Measurements from ENCODE around the gene SNRPA1. TPM values are rescaled to one million over a fixed set of nuclear protein-coding genes. Genes with fewer than 3 reads are reported as not detected.

SNRPA1 gene
- total RNA-seq, 1 donor from 2014 or later: 79.5 TPM

- Histone ChIP-seq H2AFZ (ENCODE audit: low read depth, low read length) (no peak overlapping the region), H3K4me1 (ENCODE audit: insufficient read depth, low read length) (no peaks in the 10 kb centered on the region), H3K4me2 (ENCODE audit: low read length) (no peak overlapping the region), H3K27ac (ENCODE audit: low read depth, low read length) (no peak overlapping the region), H3K9ac (ENCODE audit: low read length) (no peak overlapping the region), H3K9me3 (ENCODE audit: insufficient read depth, low read depth, low read length) (no peaks in the 10 kb centered on the region), H3K4me3 (ENCODE audit: insufficient read depth, low read depth, low read length) (no peak overlapping the region), H4K20me1 (ENCODE audit: insufficient read depth, low read length) (no peaks in the 10 kb centered on the region), H3K36me3 (ENCODE audit: insufficient read depth, low read length) (no peaks in the 10 kb centered on the region), H3K27me3 (ENCODE audit: insufficient read depth, low read length) (peaks cover 2% of the 10 kb centered on the region), H3K79me2 (ENCODE audit: insufficient read depth, low read length) (no peaks in the 10 kb centered on the region)
- Mint-ChIP-seq H3K27me3 (ENCODE audit: low read depth, unreplicated experiment) (peaks cover 32% of the 10 kb centered on the region), H3K27ac (ENCODE audit: unreplicated experiment) (no peak overlapping the region), H3K4me3 (ENCODE audit: unreplicated experiment) (no peak overlapping the region), H3K36me3 (ENCODE audit: low read depth, unreplicated experiment) (no peaks in the 10 kb centered on the region), H3K4me1 (ENCODE audit: low read depth, unreplicated experiment) (no peaks in the 10 kb centered on the region), H3K9me3 (ENCODE audit: unreplicated experiment) (no peaks in the 10 kb centered on the region)
- no peak for TF ChIP-seq EZH2 (IDR thresholded peaks at IDR 0.05; ENCODE audit: insufficient read depth, low read length)
- TF ChIP-seq, protein P1, sequence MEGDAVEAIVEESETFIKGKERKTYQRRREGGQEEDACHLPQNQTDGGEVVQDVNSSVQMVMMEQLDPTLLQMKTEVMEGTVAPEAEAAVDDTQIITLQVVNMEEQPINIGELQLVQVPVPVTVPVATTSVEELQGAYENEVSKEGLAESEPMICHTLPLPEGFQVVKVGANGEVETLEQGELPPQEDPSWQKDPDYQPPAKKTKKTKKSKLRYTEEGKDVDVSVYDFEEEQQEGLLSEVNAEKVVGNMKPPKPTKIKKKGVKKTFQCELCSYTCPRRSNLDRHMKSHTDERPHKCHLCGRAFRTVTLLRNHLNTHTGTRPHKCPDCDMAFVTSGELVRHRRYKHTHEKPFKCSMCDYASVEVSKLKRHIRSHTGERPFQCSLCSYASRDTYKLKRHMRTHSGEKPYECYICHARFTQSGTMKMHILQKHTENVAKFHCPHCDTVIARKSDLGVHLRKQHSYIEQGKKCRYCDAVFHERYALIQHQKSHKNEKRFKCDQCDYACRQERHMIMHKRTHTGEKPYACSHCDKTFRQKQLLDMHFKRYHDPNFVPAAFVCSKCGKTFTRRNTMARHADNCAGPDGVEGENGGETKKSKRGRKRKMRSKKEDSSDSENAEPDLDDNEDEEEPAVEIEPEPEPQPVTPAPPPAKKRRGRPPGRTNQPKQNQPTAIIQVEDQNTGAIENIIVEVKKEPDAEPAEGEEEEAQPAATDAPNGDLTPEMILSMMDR (IDR thresholded peaks at IDR 0.05; ENCODE audit: insufficient read depth, low read depth, low read length): no peak
- FAIRE-seq: no peak
- no peak for DNase-seq (ENCODE audit: low read depth)
Observed at GRCh38 chr15:101316529-101316928, 21.5 kb upstream of the SNRPA1 start.

- Mint-ChIP-seq H3K36me3 (ENCODE audit: low read depth, unreplicated experiment) (no peaks in the 10 kb centered on the region), H3K9me3 (ENCODE audit: unreplicated experiment) (no peaks in the 10 kb centered on the region), H3K27ac (ENCODE audit: unreplicated experiment) (no peak overlapping the region), H3K4me1 (ENCODE audit: low read depth, unreplicated experiment) (no peaks in the 10 kb centered on the region), H3K27me3 (ENCODE audit: low read depth, unreplicated experiment) (peaks cover 24% of the 10 kb centered on the region), H3K4me3 (ENCODE audit: unreplicated experiment) (no peak overlapping the region)
- H3K27me3 ChIP-seq (ENCODE audit: insufficient read depth, low read length): peaks cover 2% of the 10 kb centered on the region
- H3K79me2 ChIP-seq (ENCODE audit: insufficient read depth, low read length): no peaks in the 10 kb centered on the region
- no peaks in the 10 kb centered on the region for H3K36me3 ChIP-seq (ENCODE audit: insufficient read depth, low read length)
- no peak overlapping the region for H3K4me3 ChIP-seq (ENCODE audit: insufficient read depth, low read depth, low read length)
- FAIRE-seq (no peak), DNase-seq (ENCODE audit: low read depth) (no peak)
- H3K4me2 ChIP-seq (ENCODE audit: low read length): no peak overlapping the region
- no peak overlapping the region for H2AFZ ChIP-seq (ENCODE audit: low read depth, low read length)
- H3K27ac ChIP-seq (ENCODE audit: low read depth, low read length): no peak overlapping the region
- TF ChIP-seq, protein P1 (IDR thresholded peaks at IDR 0.05; ENCODE audit: insufficient read depth, low read depth, low read length): no peak
- TF ChIP-seq EZH2 (IDR thresholded peaks at IDR 0.05; ENCODE audit: insufficient read depth, low read length): no peak
- H3K4me1 ChIP-seq (ENCODE audit: insufficient read depth, low read length): no peaks in the 10 kb centered on the region
- H3K9ac ChIP-seq (ENCODE audit: low read length): no peak overlapping the region
- H3K9me3 ChIP-seq (ENCODE audit: insufficient read depth, low read depth, low read length): no peaks in the 10 kb centered on the region
- H4K20me1 ChIP-seq (ENCODE audit: insufficient read depth, low read length): no peaks in the 10 kb centered on the region
Observed at GRCh38 chr15:101315736-101316135, 20.7 kb upstream of the SNRPA1 start.

GRCh38 chr15:101314336-101315125 is 19.5 kb upstream of the SNRPA1 start:
- Histone ChIP-seq H3K4me3 (ENCODE audit: insufficient read depth, low read depth, low read length) (no peak overlapping the region), H4K20me1 (ENCODE audit: insufficient read depth, low read length) (no peaks in the 10 kb centered on the region), H3K4me2 (ENCODE audit: low read length) (no peak overlapping the region), H3K4me1 (ENCODE audit: insufficient read depth, low read length) (no peaks in the 10 kb centered on the region), H3K36me3 (ENCODE audit: insufficient read depth, low read length) (no peaks in the 10 kb centered on the region), H3K9me3 (ENCODE audit: insufficient read depth, low read depth, low read length) (no peaks in the 10 kb centered on the region), H3K79me2 (ENCODE audit: insufficient read depth, low read length) (no peaks in the 10 kb centered on the region), H3K27me3 (ENCODE audit: insufficient read depth, low read length) (peaks cover 2% of the 10 kb centered on the region), H3K27ac (ENCODE audit: low read depth, low read length) (no peak overlapping the region), H2AFZ (ENCODE audit: low read depth, low read length) (no peak overlapping the region), H3K9ac (ENCODE audit: low read length) (no peak overlapping the region)
- DNase-seq (ENCODE audit: low read depth) (no peak), FAIRE-seq (no peak)
- H3K36me3 Mint-ChIP-seq (ENCODE audit: low read depth, unreplicated experiment): no peaks in the 10 kb centered on the region
- no peaks in the 10 kb centered on the region for H3K4me1 Mint-ChIP-seq (ENCODE audit: low read depth, unreplicated experiment)
- H3K4me3 Mint-ChIP-seq (ENCODE audit: unreplicated experiment): no peak overlapping the region
- peaks cover 18% of the 10 kb centered on the region for H3K27me3 Mint-ChIP-seq (ENCODE audit: low read depth, unreplicated experiment)
- TF ChIP-seq EZH2 (IDR thresholded peaks at IDR 0.05; ENCODE audit: insufficient read depth, low read length): no peak
- TF ChIP-seq, protein P1 (IDR thresholded peaks at IDR 0.05; ENCODE audit: insufficient read depth, low read depth, low read length): no peak
- no peaks in the 10 kb centered on the region for H3K9me3 Mint-ChIP-seq (ENCODE audit: unreplicated experiment)
- H3K27ac Mint-ChIP-seq (ENCODE audit: unreplicated experiment): no peak overlapping the region

All from astrocyte (in vitro differentiated cells and primary cell).